Head of caudate nucleus (tissue), 42 donors: ENCODE measurements around the gene ELOVL7.
"Not testable (repeated sequence)": the region's sequence is repeated elsewhere in the genome, so short reads cannot be mapped to it uniquely, and the experiment has no call there.

Source experiments
- DNase-seq, 42 donors: peaks; one replicate each; pipeline versions ENCODE4 v3.0.0 to v3.0.0-alpha.2; 2020 to 2021; ENCODE audit warnings: mixed read lengths in 7 of 42
- intact Hi-C: fragments of 100-400 bp; cut with DNase I; formaldehyde crosslinking; loops from one replicate; pipeline ENCODE4 v1.15.0; 2022

Gene ELOVL7

GRCh38 chr5:60843936-60844905, at the start of gene ELOVL7:
Gene ELOVL7 (minus strand): TSS chr5:60844269. CDS start chr5:60787397, 56,872 bp downstream.
- intact Hi-C loops, result no loop called here

GRCh38 chr5:60893521-60893920, 49.5 kb upstream of the ELOVL7 start:
- intact Hi-C loops, result no loop called here

More at GRCh38 chr5:60843936-60844905, at the start of gene ELOVL7:
- peak; percentile 41 to 93 (median 86) for DNase-seq

GRCh38 chr5:60891667-60892066, 47.6 kb upstream of the ELOVL7 start:
- intact Hi-C loops, result no loop called here
- no peak for DNase-seq

More at GRCh38 chr5:60893521-60893920, 49.5 kb upstream of the ELOVL7 start:
- DNase-seq, result no peak

- no peak for DNase-seq
- intact Hi-C loops, result no loop called here
Observed at GRCh38 chr5:60888359-60889061, 44.4 kb upstream of the ELOVL7 start.

- no peak for DNase-seq
- intact Hi-C loops, result no loop called here
Observed at GRCh38 chr5:60887746-60888145, 43.7 kb upstream of the ELOVL7 start.

GRCh38 chr5:60887096-60887495, 43.0 kb upstream of the ELOVL7 start:
- intact Hi-C loops, result no loop called here
- DNase-seq, result no peak

- no peak for DNase-seq
- intact Hi-C loops, result no loop called here
Observed at GRCh38 chr5:60886158-60886557, 42.1 kb upstream of the ELOVL7 start.

GRCh38 chr5:60883229-60883628, 39.2 kb upstream of the ELOVL7 start:
- intact Hi-C loops, result no loop called here
- DNase-seq, result no peak

GRCh38 chr5:60872892-60873291, 28.8 kb upstream of the ELOVL7 start:
- no peak for DNase-seq
- intact Hi-C loops, result no loop called here

- intact Hi-C loops, result no loop called here
- DNase-seq, result no peak
Observed at GRCh38 chr5:60870857-60871256, 26.8 kb upstream of the ELOVL7 start.

- intact Hi-C loops, DNase-seq: not testable (repeated sequence)
Observed at GRCh38 chr5:60860572-60860971, 16.5 kb upstream of the ELOVL7 start.

- DNase-seq, result no peak
- intact Hi-C loops, result no loop called here
Observed at GRCh38 chr5:60856066-60856465, 12.0 kb upstream of the ELOVL7 start.

GRCh38 chr5:60852940-60853339, 8.9 kb upstream of the ELOVL7 start:
- DNase-seq, result no peak
- intact Hi-C loops, result no loop called here

- intact Hi-C loops, result no loop called here
- DNase-seq, result no peak
Observed at GRCh38 chr5:60852317-60852716, 8.2 kb upstream of the ELOVL7 start.

GRCh38 chr5:60851626-60852025, 7.6 kb upstream of the ELOVL7 start:
- DNase-seq, result no peak

GRCh38 chr5:60846298-60846697, 2.2 kb upstream of the ELOVL7 start:
- intact Hi-C loops, result no loop called here
- no peak for DNase-seq

More at GRCh38 chr5:60851626-60852025, 7.6 kb upstream of the ELOVL7 start:
- intact Hi-C loops, result no loop called here

GRCh38 chr5:60843386-60843935, 608 bp downstream of the ELOVL7 start:
- intact Hi-C loops, result no loop called here
- DNase-seq, result peak in 32 of 42 donors; percentile 4 to 69 (median 25)

GRCh38 chr5:60842871-60843385, 1.1 kb downstream of the ELOVL7 start:
- DNase-seq, result peak in 13 of 42 donors; percentile 10 to 41 (median 18)
- intact Hi-C loops, result no loop called here

GRCh38 chr5:60841361-60841760, 2.7 kb downstream of the ELOVL7 start:
- DNase-seq, result no peak
- intact Hi-C loops, result no loop called here

GRCh38 chr5:60836131-60836530, 7.9 kb downstream of the ELOVL7 start:
- intact Hi-C loops, result no loop called here
- DNase-seq, result no peak
